ENCODE results near the gene OTOS.

OTOS gene

GRCh38 chr2:240135706-240136012 lies 4.8 kb downstream of the OTOS start:
- no peak for DNase-seq

GRCh38 chr2:240134956-240135520 lies 5.4 kb downstream of the OTOS start:
- no peak for DNase-seq

- DNase-seq, result no peak
Observed at GRCh38 chr2:240134466-240134865, 6.0 kb downstream of the OTOS start.

GRCh38 chr2:240133401-240133800 lies 7.1 kb downstream of the OTOS start:
- no peak for DNase-seq

- DNase-seq, result no peak
Observed at GRCh38 chr2:240132651-240132980, 7.8 kb downstream of the OTOS start.

- DNase-seq, result no peak
Observed at GRCh38 chr2:240131941-240132650, 8.4 kb downstream of the OTOS start.

GRCh38 chr2:240131296-240131695 lies 9.2 kb downstream of the OTOS start:
- DNase-seq, result no peak

- DNase-seq, result no peak
Observed at GRCh38 chr2:240130393-240131195, 9.9 kb downstream of the OTOS start.

- no peak for DNase-seq
Observed at GRCh38 chr2:240129731-240130392, 10.6 kb downstream of the OTOS start.

- no peak for DNase-seq
Observed at GRCh38 chr2:240129311-240129710, 11.1 kb downstream of the OTOS start.

- DNase-seq, result no peak
Observed at GRCh38 chr2:240128608-240129145, 11.8 kb downstream of the OTOS start.

GRCh38 chr2:240127911-240128607 lies 12.4 kb downstream of the OTOS start:
- no peak for DNase-seq

- no peak for DNase-seq
Observed at GRCh38 chr2:240127191-240127750, 13.2 kb downstream of the OTOS start.

GRCh38 chr2:240126731-240127130 lies 13.7 kb downstream of the OTOS start:
- DNase-seq, result no peak

- no peak for DNase-seq
Observed at GRCh38 chr2:240125742-240126141, 14.7 kb downstream of the OTOS start.

GRCh38 chr2:240124651-240125030 lies 15.8 kb downstream of the OTOS start:
- DNase-seq, result no peak

GRCh38 chr2:240123821-240124650 lies 16.4 kb downstream of the OTOS start:
- no peak for DNase-seq

GRCh38 chr2:240121675-240122074 lies 18.8 kb downstream of the OTOS start:
- no peak for DNase-seq

- DNase-seq, result no peak
Observed at GRCh38 chr2:240121190-240121589, 19.3 kb downstream of the OTOS start.

- no peak for DNase-seq
Observed at GRCh38 chr2:240114233-240114632, 26.2 kb downstream of the OTOS start.

- DNase-seq, result no peak
Observed at GRCh38 chr2:240112914-240113690, 27.4 kb downstream of the OTOS start.

Data from fibroblast of skin of scalp (primary cell).